ENCODE results near the gene ANP32B. TPM values are rescaled to one million over a fixed set of nuclear protein-coding genes. Genes with fewer than 3 reads are reported as not detected.

The ANP32B gene
- total and polyA plus RNA-seq, 4 experiments from 2014 or later = 70.4 to 168 (median 128) TPM

GRCh38 chr9:98009437-98009836, 26.3 kb downstream of the ANP32B start:
- H3K9me3 ChIP-seq (ENCODE audit: control insufficient read depth in 1 of 2, low read length in 2 of 2) = no peaks in the 10 kb centered on the region
- H3K27me3 ChIP-seq (ENCODE audit: insufficient read depth, low read length) = no peaks in the 10 kb centered on the region
- peaks cover 13 to 22% (median 13%) of the 10 kb centered on the region in 4 donors for H3K4me1 Mint-ChIP-seq
- intact Hi-C loops (cut with micrococcal nuclease) = no loop called here
- no peaks in the 10 kb centered on the region for H3K27me3 Mint-ChIP-seq
- peak overlapping the region in 6 of 7 donors; percentile 19 to 86 (median 80) for H3K27ac Mint-ChIP-seq
- H3K4me3 Mint-ChIP-seq = no peak overlapping the region
- H3K9me3 Mint-ChIP-seq = no peaks in the 10 kb centered on the region
- H3K27ac ChIP-seq (ENCODE audit: low read depth, low read length) = no peak overlapping the region
- no peak for DNase-seq
- POLR2A ChIA-PET (ENCODE audit: partially characterized antibody) = no interaction called here
- H3K36me3 ChIP-seq (ENCODE audit: insufficient read depth, low read length) = peaks cover 88% of the 10 kb centered on the region
- peaks cover 64 to 85% of the 10 kb centered on the region in 2 donors for H3K36me3 Mint-ChIP-seq
- CTCF ChIA-PET (ENCODE audit: partially characterized antibody) = interaction anchor here (1.3 kb wide), 1 partner anchor 87 kb away, joined by 3 read pairs; the partner anchor contains the start of gene TRMO
- H3K4me3 ChIP-seq (ENCODE audit: low read length in 2 of 2) = no peak overlapping the region
- H3K4me1 ChIP-seq (ENCODE audit: insufficient read depth, low read length) = no peaks in the 10 kb centered on the region

- POLR2A ChIA-PET (ENCODE audit: partially characterized antibody) = no interaction called here
- H3K4me3 ChIP-seq (ENCODE audit: low read length in 2 of 2) = no peak overlapping the region
- H3K4me3 Mint-ChIP-seq = no peak overlapping the region
Measured at GRCh38 chr9:98009936-98010335, 26.8 kb downstream of the ANP32B start.

GRCh38 chr9:98010445-98010844, 27.3 kb downstream of the ANP32B start:
- CTCF ChIA-PET (ENCODE audit: partially characterized antibody) = interaction anchor here (1.2 kb wide), 1 partner anchor 56 kb away, joined by 4 read pairs; no protein-coding TSS in a partner anchor
- Mint-ChIP-seq H3K36me3 (peaks cover 66 to 85% of the 10 kb centered on the region in 2 donors), H3K27me3 (no peaks in the 10 kb centered on the region), H3K9me3 (no peaks in the 10 kb centered on the region), H3K27ac (peak overlapping the region in 2 of 7 donors; percentile 62 to 73), H3K4me1 (peaks cover 13 to 22% (median 14%) of the 10 kb centered on the region in 4 donors), H3K4me3 (no peak overlapping the region)
- intact Hi-C loops (cut with micrococcal nuclease) = no loop called here
- Histone ChIP-seq H3K4me3 (ENCODE audit: low read length in 2 of 2) (no peak overlapping the region), H3K27ac (ENCODE audit: low read depth, low read length) (no peak overlapping the region), H3K27me3 (ENCODE audit: insufficient read depth, low read length) (no peaks in the 10 kb centered on the region), H3K9me3 (ENCODE audit: control insufficient read depth in 1 of 2, low read length in 2 of 2) (no peaks in the 10 kb centered on the region), H3K36me3 (ENCODE audit: insufficient read depth, low read length) (peaks cover 86% of the 10 kb centered on the region), H3K4me1 (ENCODE audit: insufficient read depth, low read length) (no peaks in the 10 kb centered on the region)
- POLR2A ChIA-PET (ENCODE audit: partially characterized antibody) = interaction anchor here (1.0 kb wide), 1 partner anchor 27 kb away, joined by 3 read pairs; the partner anchor contains the start of gene ANP32B
- no peak for DNase-seq

More at GRCh38 chr9:98009936-98010335, 26.8 kb downstream of the ANP32B start:
- Mint-ChIP-seq H3K36me3 (peaks cover 63 to 86% of the 10 kb centered on the region in 2 donors), H3K27me3 (no peaks in the 10 kb centered on the region), H3K27ac (peak overlapping the region in 6 of 7 donors; percentile 36 to 86 (median 80)), H3K9me3 (no peaks in the 10 kb centered on the region), H3K4me1 (peaks cover 13 to 22% (median 13%) of the 10 kb centered on the region in 4 donors)
- H3K36me3 ChIP-seq (ENCODE audit: insufficient read depth, low read length) = peaks cover 88% of the 10 kb centered on the region
- no peaks in the 10 kb centered on the region for H3K4me1 ChIP-seq (ENCODE audit: insufficient read depth, low read length)
- no peaks in the 10 kb centered on the region for H3K9me3 ChIP-seq (ENCODE audit: control insufficient read depth in 1 of 2, low read length in 2 of 2)
- intact Hi-C loops (cut with micrococcal nuclease) = no loop called here
- no peak overlapping the region for H3K27ac ChIP-seq (ENCODE audit: low read depth, low read length)
- no peaks in the 10 kb centered on the region for H3K27me3 ChIP-seq (ENCODE audit: insufficient read depth, low read length)
- CTCF ChIA-PET (ENCODE audit: partially characterized antibody) = interaction anchor here (1.2 kb wide), 1 partner anchor 55 kb away, joined by 4 read pairs; no protein-coding TSS in a partner anchor
- no peak for DNase-seq

- H3K27ac ChIP-seq (ENCODE audit: low read depth, low read length) = no peak overlapping the region
- H3K4me1 ChIP-seq (ENCODE audit: insufficient read depth, low read length) = no peaks in the 10 kb centered on the region
- no peak for DNase-seq
- no peaks in the 10 kb centered on the region for H3K27me3 ChIP-seq (ENCODE audit: insufficient read depth, low read length)
- H3K9me3 ChIP-seq (ENCODE audit: control insufficient read depth in 1 of 2, low read length in 2 of 2) = no peaks in the 10 kb centered on the region
- POLR2A ChIA-PET (ENCODE audit: partially characterized antibody) = interaction anchor here (1.0 kb wide), 1 partner anchor 28 kb away, joined by 3 read pairs; the partner anchor contains the start of gene ANP32B
- Mint-ChIP-seq H3K27me3 (no peaks in the 10 kb centered on the region), H3K27ac (peak overlapping the region in 3 of 7 donors; percentile 3 to 91 (median 13)), H3K36me3 (peaks cover 64 to 84% of the 10 kb centered on the region in 2 donors), H3K4me1 (peaks cover 13 to 16% (median 14%) of the 10 kb centered on the region in 4 donors), H3K9me3 (no peaks in the 10 kb centered on the region), H3K4me3 (peak overlapping the region in 1 of 8 donors; percentile 55)
- H3K4me3 ChIP-seq (ENCODE audit: low read length in 2 of 2) = no peak overlapping the region
- peaks cover 84% of the 10 kb centered on the region for H3K36me3 ChIP-seq (ENCODE audit: insufficient read depth, low read length)
- intact Hi-C loops (cut with micrococcal nuclease) = no loop called here
- CTCF ChIA-PET (ENCODE audit: partially characterized antibody) = interaction anchor here (1.2 kb wide), 1 partner anchor 56 kb away, joined by 4 read pairs; no protein-coding TSS in a partner anchor
Measured at GRCh38 chr9:98011122-98011521, 28.0 kb downstream of the ANP32B start.

- no peaks in the 10 kb centered on the region for H3K27me3 ChIP-seq (ENCODE audit: insufficient read depth, low read length)
- Mint-ChIP-seq H3K27ac (peak overlapping the region in 3 of 7 donors; percentile 6 to 44 (median 35)), H3K4me3 (no peak overlapping the region), H3K4me1 (peaks cover 0 to 2% (median 0%) of the 10 kb centered on the region in 4 donors), H3K9me3 (no peaks in the 10 kb centered on the region), H3K36me3 (peaks cover 50 to 67% of the 10 kb centered on the region in 2 donors), H3K27me3 (no peaks in the 10 kb centered on the region)
- intact Hi-C loops (cut with micrococcal nuclease) = no loop called here
- DNase-seq = no peak
- ChIA-PET CTCF (ENCODE audit: partially characterized antibody) (interaction anchor here (1.0 to 1.1 kb wide), 2 partner anchors 7 to 21 kb away, joined by 3 read pairs; no protein-coding TSS in a partner anchor), POLR2A (ENCODE audit: partially characterized antibody) (interaction anchor here (1.4 kb wide), 1 partner anchor 32 kb away, joined by 3 read pairs; the partner anchor contains the start of gene ANP32B)
- peaks cover 65% of the 10 kb centered on the region for H3K36me3 ChIP-seq (ENCODE audit: insufficient read depth, low read length)
- H3K27ac ChIP-seq (ENCODE audit: low read depth, low read length) = no peak overlapping the region
- no peak overlapping the region for H3K4me3 ChIP-seq (ENCODE audit: low read length in 2 of 2)
- H3K4me1 ChIP-seq (ENCODE audit: insufficient read depth, low read length) = no peaks in the 10 kb centered on the region
- H3K9me3 ChIP-seq (ENCODE audit: control insufficient read depth in 1 of 2, low read length in 2 of 2) = no peaks in the 10 kb centered on the region
Measured at GRCh38 chr9:98016137-98016680, 33.1 kb downstream of the ANP32B start.

GRCh38 chr9:98017306-98017705, 34.2 kb downstream of the ANP32B start:
- Histone ChIP-seq H3K36me3 (ENCODE audit: insufficient read depth, low read length) (peaks cover 54% of the 10 kb centered on the region), H3K9me3 (ENCODE audit: control insufficient read depth in 1 of 2, low read length in 2 of 2) (no peaks in the 10 kb centered on the region), H3K4me3 (ENCODE audit: low read length in 2 of 2) (no peak overlapping the region), H3K27me3 (ENCODE audit: insufficient read depth, low read length) (no peaks in the 10 kb centered on the region), H3K4me1 (ENCODE audit: insufficient read depth, low read length) (no peaks in the 10 kb centered on the region), H3K27ac (ENCODE audit: low read depth, low read length) (no peak overlapping the region)
- Mint-ChIP-seq H3K36me3 (peaks cover 47 to 59% of the 10 kb centered on the region in 2 donors), H3K27me3 (no peaks in the 10 kb centered on the region), H3K4me3 (no peak overlapping the region), H3K9me3 (no peaks in the 10 kb centered on the region), H3K4me1 (peaks cover 0 to 2% (median 0%) of the 10 kb centered on the region in 4 donors), H3K27ac (peak overlapping the region in 2 of 7 donors; percentile 0 to 32)
- intact Hi-C loops (cut with micrococcal nuclease) = no loop called here
- no peak for DNase-seq
- ChIA-PET CTCF (ENCODE audit: partially characterized antibody) (interaction anchor here (1.0 to 2.2 kb wide), 2 partner anchors 18 to 95 kb away, joined by 3 to 8 read pairs; no protein-coding TSS in a partner anchor), POLR2A (ENCODE audit: partially characterized antibody) (interaction anchor here (1.3 to 1.8 kb wide), 3 partner anchors 31 to 95 kb away, joined by 3 to 5 read pairs (median 5); partner anchors contain the start of genes ANP32B and TRMO)

GRCh38 chr9:98018347-98018746, 35.2 kb downstream of the ANP32B start:
- intact Hi-C loops (cut with micrococcal nuclease) = no loop called here
- Mint-ChIP-seq H3K36me3 (peaks cover 44 to 52% of the 10 kb centered on the region in 2 donors), H3K9me3 (no peaks in the 10 kb centered on the region), H3K4me1 (peaks cover 0 to 2% (median 0%) of the 10 kb centered on the region in 4 donors), H3K27ac (peak overlapping the region in 1 of 7 donors; percentile 12), H3K4me3 (no peak overlapping the region), H3K27me3 (no peaks in the 10 kb centered on the region)
- H3K36me3 ChIP-seq (ENCODE audit: insufficient read depth, low read length) = peaks cover 48% of the 10 kb centered on the region
- H3K9me3 ChIP-seq (ENCODE audit: control insufficient read depth in 1 of 2, low read length in 2 of 2) = no peaks in the 10 kb centered on the region
- H3K27ac ChIP-seq (ENCODE audit: low read depth, low read length) = no peak overlapping the region
- H3K27me3 ChIP-seq (ENCODE audit: insufficient read depth, low read length) = no peaks in the 10 kb centered on the region
- ChIA-PET CTCF (ENCODE audit: partially characterized antibody) (interaction anchor here (1.0 to 2.2 kb wide), 2 partner anchors 11 to 16 kb away, joined by 3 to 8 read pairs; no protein-coding TSS in a partner anchor), POLR2A (ENCODE audit: partially characterized antibody) (interaction anchor here (1.8 kb wide), 1 partner anchor 32 kb away, joined by 5 read pairs; no protein-coding TSS in a partner anchor)
- no peak overlapping the region for H3K4me3 ChIP-seq (ENCODE audit: low read length in 2 of 2)
- H3K4me1 ChIP-seq (ENCODE audit: insufficient read depth, low read length) = no peaks in the 10 kb centered on the region
- no peak for DNase-seq
